Measurements from ENCODE around the gene ARHGAP8.

The ARHGAP8 gene

DNA sequence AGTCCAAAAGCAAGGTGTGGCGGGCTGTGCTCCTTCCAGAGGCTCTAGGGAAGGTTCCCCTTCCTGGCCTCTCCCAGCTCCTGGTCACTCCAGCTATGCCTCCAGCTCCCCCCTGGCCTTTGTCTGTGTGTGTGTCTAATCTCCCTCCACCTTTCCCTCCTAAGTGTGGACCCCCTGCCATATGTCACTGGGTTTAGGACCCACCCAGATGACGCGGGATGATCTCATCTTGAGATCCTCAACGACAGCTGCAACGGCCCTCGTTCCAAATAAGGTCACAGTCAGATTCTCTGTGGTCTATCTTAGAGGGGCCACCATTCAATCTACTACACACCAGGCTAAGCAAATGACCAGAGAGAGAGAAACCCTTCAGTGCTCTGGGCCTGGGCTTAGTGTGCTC lies 107.9 kb downstream of the ARHGAP8 start:
- Histone ChIP-seq H2AK5ac (ENCODE audit: low read depth, low read length) (no peak overlapping the region), H3K4ac (ENCODE audit: low read length) (no peak overlapping the region), H3K9ac (ENCODE audit: low read depth, low read length, poor library complexity) (no peak overlapping the region), H3K36me3 (replicated peaks in 1 of 2; ENCODE audit: control insufficient read depth in 2 of 2, insufficient read depth in 2 of 2, low read length in 2 of 2) (peaks cover 2 to 31% of the 10 kb centered on the region in 2 donors), H3K4me2 (ENCODE audit: insufficient read depth, low read length, poor library complexity, severe bottlenecking) (no peak overlapping the region), H2BK5ac (ENCODE audit: low read length) (no peak overlapping the region), H3K18ac (ENCODE audit: low read length) (peak overlapping the region; percentile 8), H3K79me1 (ENCODE audit: low read depth, low read length) (no peaks in the 10 kb centered on the region), H2BK15ac (ENCODE audit: low read length) (no peak overlapping the region), H2AFZ (ENCODE audit: low read length) (no peak overlapping the region), H3K4me1 (ENCODE audit: control insufficient read depth in 2 of 2, insufficient read depth in 1 of 2, low read depth in 1 of 2, low read length in 2 of 2) (peaks cover 0 to 1% of the 10 kb centered on the region in 2 donors), H3K4me3 (ENCODE audit: low read length in 2 of 2) (peak overlapping the region in 1 of 2 donors; percentile 63), H3K27ac (replicated peaks; ENCODE audit: low read length) (no peak overlapping the region), H4K8ac (ENCODE audit: low read depth, low read length) (no peak overlapping the region), H3K23ac (ENCODE audit: low read depth, low read length, poor library complexity) (no peak overlapping the region), H3K27me3 (ENCODE audit: control insufficient read depth in 3 of 3, insufficient read depth in 3 of 3, low read depth in 1 of 3, low read length in 3 of 3) (no peaks in the 10 kb centered on the region), H2BK12ac (ENCODE audit: low read length) (no peak overlapping the region), H3K9me3 (replicated peaks in 1 of 2; ENCODE audit: control insufficient read depth in 2 of 2, insufficient read depth in 1 of 2, low read depth in 1 of 2, low read length in 2 of 2) (peaks cover 0 to 3% of the 10 kb centered on the region in 2 donors), H3K14ac (ENCODE audit: low read length) (no peak overlapping the region), H4K91ac (ENCODE audit: low read depth, low read length, poor library complexity) (no peak overlapping the region), H2BK120ac (ENCODE audit: low read depth, low read length) (no peak overlapping the region)
- WGBS, 2 donors (ENCODE audit: extremely low coverage in 2 of 2, insufficient read length in 2 of 2, insufficient replicate concordance in 1 of 2) = no CpG with 5 or more reads among the region's 6 CpGs
- DNase-seq (ENCODE audit: low spot score) = no peak

DNA sequence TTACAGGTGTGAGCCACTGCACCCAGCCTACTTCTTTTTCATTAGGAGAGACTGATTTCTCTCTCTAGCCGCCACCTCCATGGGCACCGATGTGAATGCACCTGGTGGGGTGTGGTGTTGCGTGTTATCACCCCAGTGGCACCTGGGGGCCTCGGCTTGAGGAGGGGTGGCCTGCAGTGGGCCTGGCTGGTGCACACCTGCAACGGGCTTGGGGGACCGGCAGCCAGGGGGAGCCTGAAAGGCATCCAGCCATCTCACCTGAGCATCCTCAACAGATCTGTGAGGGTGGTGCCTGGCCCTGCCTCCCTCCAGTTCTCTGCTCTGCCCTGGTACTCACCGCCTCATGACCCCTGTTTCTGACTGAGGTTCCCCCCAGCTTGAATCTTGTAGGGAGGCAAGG lies 108.9 kb downstream of the ARHGAP8 start:
- DNase-seq (ENCODE audit: low spot score) = no peak
- no peak overlapping the region for H3K4me2 ChIP-seq (ENCODE audit: insufficient read depth, low read length, poor library complexity, severe bottlenecking)
- peaks cover 2 to 31% of the 10 kb centered on the region in 2 donors for H3K36me3 ChIP-seq (replicated peaks in 1 of 2; ENCODE audit: control insufficient read depth in 2 of 2, insufficient read depth in 2 of 2, low read length in 2 of 2)
- no peaks in the 10 kb centered on the region for H3K27me3 ChIP-seq (ENCODE audit: control insufficient read depth in 3 of 3, insufficient read depth in 3 of 3, low read depth in 1 of 3, low read length in 3 of 3)
- peak overlapping the region in 1 of 2 donors; percentile 15 for H3K4me3 ChIP-seq (ENCODE audit: low read length in 2 of 2)
- no peak overlapping the region for H2BK15ac ChIP-seq (ENCODE audit: low read length)
- H3K4ac ChIP-seq (ENCODE audit: low read length) = no peak overlapping the region
- H3K9ac ChIP-seq (ENCODE audit: low read depth, low read length, poor library complexity) = no peak overlapping the region
- no peak overlapping the region for H3K14ac ChIP-seq (ENCODE audit: low read length)
- no peak overlapping the region for H2AK5ac ChIP-seq (ENCODE audit: low read depth, low read length)
- peak overlapping the region; percentile 11 for H3K23ac ChIP-seq (ENCODE audit: low read depth, low read length, poor library complexity)
- H3K27ac ChIP-seq (replicated peaks; ENCODE audit: low read length) = no peak overlapping the region
- no peak overlapping the region for H2BK120ac ChIP-seq (ENCODE audit: low read depth, low read length)
- no peak overlapping the region for H3K18ac ChIP-seq (ENCODE audit: low read length)
- H4K91ac ChIP-seq (ENCODE audit: low read depth, low read length, poor library complexity) = no peak overlapping the region
- no peak overlapping the region for H2AFZ ChIP-seq (ENCODE audit: low read length)
- WGBS, 2 donors (ENCODE audit: extremely low coverage in 2 of 2, insufficient read length in 2 of 2, insufficient replicate concordance in 1 of 2) = no CpG with 5 or more reads among the region's 7 CpGs
- no peak overlapping the region for H2BK5ac ChIP-seq (ENCODE audit: low read length)
- no peaks in the 10 kb centered on the region for H3K9me3 ChIP-seq (replicated peaks in 1 of 2; ENCODE audit: control insufficient read depth in 2 of 2, insufficient read depth in 1 of 2, low read depth in 1 of 2, low read length in 2 of 2)
- no peak overlapping the region for H4K8ac ChIP-seq (ENCODE audit: low read depth, low read length)
- no peak overlapping the region for H2BK12ac ChIP-seq (ENCODE audit: low read length)
- H3K79me1 ChIP-seq (ENCODE audit: low read depth, low read length) = no peaks in the 10 kb centered on the region
- peaks cover 0 to 1% of the 10 kb centered on the region in 2 donors for H3K4me1 ChIP-seq (ENCODE audit: control insufficient read depth in 2 of 2, insufficient read depth in 1 of 2, low read depth in 1 of 2, low read length in 2 of 2)

DNA sequence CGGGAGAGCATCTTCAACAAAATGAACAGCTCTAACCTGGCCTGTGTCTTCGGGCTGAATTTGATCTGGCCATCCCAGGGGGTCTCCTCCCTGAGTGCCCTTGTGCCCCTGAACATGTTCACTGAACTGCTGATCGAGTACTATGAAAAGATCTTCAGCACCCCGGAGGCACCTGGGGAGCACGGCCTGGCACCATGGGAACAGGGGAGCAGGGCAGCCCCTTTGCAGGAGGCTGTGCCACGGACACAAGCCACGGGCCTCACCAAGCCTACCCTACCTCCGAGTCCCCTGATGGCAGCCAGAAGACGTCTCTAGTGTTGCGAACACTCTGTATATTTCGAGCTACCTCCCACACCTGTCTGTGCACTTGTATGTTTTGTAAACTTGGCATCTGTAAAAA lies 109.9 kb downstream of the ARHGAP8 start:
- Histone ChIP-seq H3K23ac (ENCODE audit: low read depth, low read length, poor library complexity) (no peak overlapping the region), H3K18ac (ENCODE audit: low read length) (no peak overlapping the region), H3K4me2 (ENCODE audit: insufficient read depth, low read length, poor library complexity, severe bottlenecking) (no peak overlapping the region), H2AK5ac (ENCODE audit: low read depth, low read length) (no peak overlapping the region), H3K4ac (ENCODE audit: low read length) (no peak overlapping the region), H2BK12ac (ENCODE audit: low read length) (no peak overlapping the region), H3K4me3 (ENCODE audit: low read length in 2 of 2) (no peak overlapping the region), H4K91ac (ENCODE audit: low read depth, low read length, poor library complexity) (no peak overlapping the region), H2BK120ac (ENCODE audit: low read depth, low read length) (no peak overlapping the region), H3K27me3 (ENCODE audit: control insufficient read depth in 3 of 3, insufficient read depth in 3 of 3, low read depth in 1 of 3, low read length in 3 of 3) (no peaks in the 10 kb centered on the region), H4K8ac (ENCODE audit: low read depth, low read length) (no peak overlapping the region), H3K79me1 (ENCODE audit: low read depth, low read length) (no peaks in the 10 kb centered on the region), H3K14ac (ENCODE audit: low read length) (no peak overlapping the region), H3K9ac (ENCODE audit: low read depth, low read length, poor library complexity) (no peak overlapping the region), H2AFZ (ENCODE audit: low read length) (no peak overlapping the region), H3K4me1 (ENCODE audit: control insufficient read depth in 2 of 2, insufficient read depth in 1 of 2, low read depth in 1 of 2, low read length in 2 of 2) (peaks cover 0 to 1% of the 10 kb centered on the region in 2 donors), H2BK15ac (ENCODE audit: low read length) (no peak overlapping the region), H2BK5ac (ENCODE audit: low read length) (no peak overlapping the region), H3K27ac (replicated peaks; ENCODE audit: low read length) (no peak overlapping the region), H3K36me3 (replicated peaks in 1 of 2; ENCODE audit: control insufficient read depth in 2 of 2, insufficient read depth in 2 of 2, low read length in 2 of 2) (peaks cover 2 to 32% of the 10 kb centered on the region in 2 donors), H3K9me3 (replicated peaks in 1 of 2; ENCODE audit: control insufficient read depth in 2 of 2, insufficient read depth in 1 of 2, low read depth in 1 of 2, low read length in 2 of 2) (no peaks in the 10 kb centered on the region)
- no CpG with 5 or more reads among the region's 11 CpGs for WGBS, 2 donors (ENCODE audit: extremely low coverage in 2 of 2, insufficient read length in 2 of 2, insufficient replicate concordance in 1 of 2)
- no peak for DNase-seq (ENCODE audit: low spot score)

DNA sequence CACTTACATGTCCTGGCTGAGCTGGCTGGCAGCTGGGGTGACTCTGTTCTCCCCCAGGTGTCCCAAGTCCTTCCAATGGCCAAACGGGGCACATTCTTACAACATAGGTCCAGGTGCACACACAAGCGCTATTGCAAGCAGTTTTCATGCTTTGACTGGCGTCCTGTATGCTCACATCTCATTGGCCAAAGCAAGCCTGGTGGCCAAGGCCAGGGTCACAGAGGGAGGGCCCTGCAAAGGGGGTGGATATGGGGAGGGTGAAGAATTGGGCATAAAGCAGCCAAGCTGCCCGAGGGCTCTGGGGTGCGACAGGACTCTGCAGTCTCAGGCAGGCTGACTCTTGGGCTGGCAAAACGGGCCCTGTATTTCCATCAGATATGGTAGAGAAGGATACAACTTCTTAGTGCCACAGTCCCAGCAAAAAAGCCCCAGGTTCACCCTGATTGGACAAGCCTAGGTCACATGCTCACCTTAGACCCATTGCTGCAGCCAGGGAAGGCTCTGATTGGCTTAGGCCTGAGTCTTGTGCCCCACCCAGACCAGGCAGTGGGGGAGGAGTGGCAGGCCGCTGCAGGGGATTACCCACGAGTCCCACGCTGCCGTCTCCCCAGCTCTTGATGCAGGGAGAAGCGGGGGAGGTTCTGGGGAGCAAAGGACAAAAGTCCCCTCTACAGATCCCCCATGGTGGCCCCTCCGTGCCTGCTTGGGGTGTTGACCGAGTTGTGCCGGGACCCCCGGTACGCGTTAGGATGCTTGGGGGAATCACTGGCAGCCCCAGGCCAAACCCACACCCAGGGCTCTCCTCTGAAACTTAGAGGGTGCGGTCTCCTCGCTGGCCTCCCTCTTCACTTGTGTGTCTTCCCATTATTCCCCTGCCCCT lies 110.8 kb downstream of the ARHGAP8 start:
- H4K91ac ChIP-seq (ENCODE audit: low read depth, low read length, poor library complexity) = no peak overlapping the region
- H3K36me3 ChIP-seq (replicated peaks in 1 of 2; ENCODE audit: control insufficient read depth in 2 of 2, insufficient read depth in 2 of 2, low read length in 2 of 2) = peaks cover 4 to 39% of the 10 kb centered on the region in 2 donors
- H2AK5ac ChIP-seq (ENCODE audit: low read depth, low read length) = peak overlapping the region; percentile 40
- no peak overlapping the region for H4K8ac ChIP-seq (ENCODE audit: low read depth, low read length)
- H2BK15ac ChIP-seq (ENCODE audit: low read length) = no peak overlapping the region
- no peak overlapping the region for H3K27ac ChIP-seq (replicated peaks; ENCODE audit: low read length)
- peaks cover 0 to 1% of the 10 kb centered on the region in 2 donors for H3K4me1 ChIP-seq (ENCODE audit: control insufficient read depth in 2 of 2, insufficient read depth in 1 of 2, low read depth in 1 of 2, low read length in 2 of 2)
- H3K79me1 ChIP-seq (ENCODE audit: low read depth, low read length) = no peaks in the 10 kb centered on the region
- no peak overlapping the region for H2BK12ac ChIP-seq (ENCODE audit: low read length)
- no peak for DNase-seq (ENCODE audit: low spot score)
- H3K23ac ChIP-seq (ENCODE audit: low read depth, low read length, poor library complexity) = no peak overlapping the region
- no peak overlapping the region for H3K9ac ChIP-seq (ENCODE audit: low read depth, low read length, poor library complexity)
- no peak overlapping the region for H2AFZ ChIP-seq (ENCODE audit: low read length)
- WGBS, 2 donors (ENCODE audit: extremely low coverage in 2 of 2, insufficient read length in 2 of 2, insufficient replicate concordance in 1 of 2) = no CpG with 5 or more reads among the region's 19 CpGs
- no peak overlapping the region for H3K14ac ChIP-seq (ENCODE audit: low read length)
- peak overlapping the region; percentile 41 for H3K18ac ChIP-seq (ENCODE audit: low read length)
- no peaks in the 10 kb centered on the region for H3K9me3 ChIP-seq (replicated peaks in 1 of 2; ENCODE audit: control insufficient read depth in 2 of 2, insufficient read depth in 1 of 2, low read depth in 1 of 2, low read length in 2 of 2)
- H3K4me2 ChIP-seq (ENCODE audit: insufficient read depth, low read length, poor library complexity, severe bottlenecking) = no peak overlapping the region
- no peak overlapping the region for H2BK5ac ChIP-seq (ENCODE audit: low read length)
- no peaks in the 10 kb centered on the region for H3K27me3 ChIP-seq (ENCODE audit: control insufficient read depth in 3 of 3, insufficient read depth in 3 of 3, low read depth in 1 of 3, low read length in 3 of 3)
- H2BK120ac ChIP-seq (ENCODE audit: low read depth, low read length) = no peak overlapping the region
- H3K4me3 ChIP-seq (ENCODE audit: low read length in 2 of 2) = no peak overlapping the region
- no peak overlapping the region for H3K4ac ChIP-seq (ENCODE audit: low read length)

All from neuronal stem cell (in vitro differentiated cells).